HepG2 (cell line): ENCODE data around the gene SUPT4H1. TPM values are rescaled to one million over a fixed set of nuclear protein-coding genes. Genes with fewer than 3 reads are reported as not detected.

ENCODE experiments used
- ATF7-NPFF ChIP-seq: sonication (generic); formaldehyde crosslinking; IDR thresholded peaks from 2 replicates; pipeline ENCODE4 v1.8.1; 2023; ENCODE audit warnings: mild to moderate bottlenecking, low read depth, missing genetic modification reagents, moderate library complexity
- CSRNP1 ChIP-seq: sonication (generic); formaldehyde crosslinking; IDR thresholded peaks from 2 replicates; pipeline ENCODE4 v1.8.1; 2023; ENCODE audit warnings: mild to moderate bottlenecking, missing genetic modification reagents
- FOXA3 ChIP-seq: IDR thresholded peaks from 2 replicates; pipeline ENCODE4 v1.6.1; 2016; ENCODE audit warnings: missing genetic modification reagents, missing compliant biosample characterization
- HOXA3 ChIP-seq: sonication (generic); formaldehyde crosslinking; IDR thresholded peaks from 2 replicates; pipeline ENCODE4 v1.5.0; 2020; ENCODE audit warnings: missing genetic modification reagents
- KDM3A ChIP-seq: IDR thresholded peaks from 2 replicates; pipeline ENCODE4 v1.6.1; 2018; ENCODE audit warnings: low read depth, missing compliant biosample characterization
- NFYC ChIP-seq: IDR thresholded peaks from 2 replicates; pipeline ENCODE4 v1.6.1; 2016; ENCODE audit warnings: missing genetic modification reagents, missing compliant biosample characterization
- PCBP2 ChIP-seq: fragments of 200-400 bp; formaldehyde crosslinking; optimal IDR thresholded peaks from 2 replicates; pipeline ENCODE3; 2018; ENCODE audit warnings: low read length, low read depth; ENCODE audit not compliant: poor library complexity, severe bottlenecking
- SP4 ChIP-seq: sonication (generic); formaldehyde crosslinking; IDR thresholded peaks from 2 replicates; pipeline ENCODE4 v1.8.1; 2023; ENCODE audit warnings: mild to moderate bottlenecking, missing genetic modification reagents
- STAT6 ChIP-seq: sonication (generic); formaldehyde crosslinking; IDR thresholded peaks from 2 replicates; pipeline ENCODE4 v1.4.0; 2020; ENCODE audit warnings: missing genetic modification reagents, mild to moderate bottlenecking, borderline replicate concordance
- TBP ChIP-seq: sonication (generic); formaldehyde crosslinking; IDR thresholded peaks from 2 replicates; pipeline ENCODE4 v1.5.0; 2020; ENCODE audit warnings: missing genetic modification reagents
- TERF1 ChIP-seq: sonication (generic); formaldehyde crosslinking; IDR thresholded peaks from 2 replicates; pipeline ENCODE4 v1.8.0; 2022; ENCODE audit warnings: mild to moderate bottlenecking, missing genetic modification reagents, moderate library complexity
- ZFP37 ChIP-seq: sonication (generic); formaldehyde crosslinking; IDR thresholded peaks from 2 replicates; pipeline ENCODE4 v1.4.0; 2020; ENCODE audit warnings: missing genetic modification reagents, borderline replicate concordance
- ZNF121 ChIP-seq: sonication (generic); formaldehyde crosslinking; IDR thresholded peaks from 2 replicates; pipeline ENCODE4 v1.5.0; 2020; ENCODE audit warnings: mild to moderate bottlenecking, missing genetic modification reagents
- ZNF160 ChIP-seq: sonication (generic); formaldehyde crosslinking; IDR thresholded peaks from 2 replicates; pipeline ENCODE4 v1.8.0; 2022; ENCODE audit warnings: mild to moderate bottlenecking, inconsistent platforms, missing genetic modification reagents
- ZNF543 ChIP-seq: sonication (generic); formaldehyde crosslinking; IDR thresholded peaks from 2 replicates; pipeline ENCODE4 v1.4.0; 2020; ENCODE audit warnings: mild to moderate bottlenecking, missing genetic modification reagents
- ZNF672 ChIP-seq: sonication (generic); formaldehyde crosslinking; IDR thresholded peaks from 2 replicates; pipeline ENCODE4 v1.8.1; 2022; ENCODE audit warnings: missing genetic modification reagents
- ZNF766 ChIP-seq: sonication (generic); formaldehyde crosslinking; IDR thresholded peaks from 2 replicates; pipeline ENCODE4 v1.5.0; 2020; ENCODE audit warnings: missing genetic modification reagents, borderline replicate concordance
- ZNF773 ChIP-seq: sonication (generic); formaldehyde crosslinking; IDR thresholded peaks from 2 replicates; pipeline ENCODE4 v1.4.0; 2020; ENCODE audit warnings: missing genetic modification reagents, borderline replicate concordance
- ZNF790 ChIP-seq: sonication (generic); formaldehyde crosslinking; IDR thresholded peaks from 2 replicates; pipeline ENCODE4 v1.8.0; 2022; ENCODE audit warnings: missing genetic modification reagents, mild to moderate bottlenecking, borderline replicate concordance
- ZNF83 ChIP-seq: sonication (generic); formaldehyde crosslinking; IDR thresholded peaks from 2 replicates; pipeline ENCODE4 v1.4.0; 2020; ENCODE audit warnings: missing genetic modification reagents, mild to moderate bottlenecking, borderline replicate concordance
- ZNF839 ChIP-seq: sonication (generic); formaldehyde crosslinking; IDR thresholded peaks from 2 replicates; pipeline ENCODE4 v1.4.0; 2020; ENCODE audit warnings: missing genetic modification reagents, mild to moderate bottlenecking, borderline replicate concordance
- polyA plus RNA-seq, 8 experiments: library from polyadenylated mRNA; depleted of rRNA in 3 of 8; stranded (reverse) in 7 of 8; unstranded in 1 of 8; fragments of >200 nt; fragmentation: Illumina TruSeq in 4 of 8; extraction: Trizol in 4 of 8; gene quantifications; 2 replicates each; pipeline versions ENCODE4 v1.2.1 to v1.2.3, GENCODE V29; 2011 to 2016; ENCODE audit warnings: low read depth in 4 of 8, missing spikeins in 1 of 8, mixed read lengths in 1 of 8; ENCODE audit not compliant: insufficient read depth in 1 of 8
- total RNA-seq, 5 experiments: library from RNA; depleted of rRNA; stranded (reverse); fragments of >200 nt; fragmentation: Illumina TruSeq; extraction: Trizol; gene quantifications; 2 replicates each; pipeline ENCODE4 v1.2.3, GENCODE V29; 2016; ENCODE audit warnings: low read depth in 1 of 5

SUPT4H1 gene
- total and polyA plus RNA-seq, 2 of the 13 experiments (the other 11 are each of a cell fraction or from before 2014, with no cell fraction given): 155 to 244 TPM

GRCh38 chr17:58351831-58352595 lies at the start of gene SUPT4H1 (continued):
- TF ChIP-seq ZNF790 (CRISPR knock-in tag) (0 out of 2 replicates have a peak, but pooled peaks have one; percentile 27), ZNF766 (CRISPR knock-in tag) (peak; percentile 98), KDM3A (CRISPR knock-in tag) (peak; percentile 15; the same call in 1 of the 2 replicates), ZNF672 (CRISPR knock-in tag) (peak; percentile 83), TBP (CRISPR knock-in tag) (peak; percentile 86; the same call in 1 of the 2 replicates), STAT6 (peak; percentile 63; the same call in 1 of the 2 replicates), ZNF160 (CRISPR knock-in tag) (peak; percentile 91), ZNF83 (CRISPR knock-in tag) (no peak), PCBP2 (no peak), TERF1 (CRISPR knock-in tag) (no peak), ATF7-NPFF (CRISPR knock-in tag) (no peak; the same call in 1 of the 2 replicates), ZNF121 (peak; percentile 38; the same call in 1 of the 2 replicates), FOXA3 (peak; percentile 98), ZFP37 (peak; percentile 69), CSRNP1 (CRISPR knock-in tag) (peak; percentile 72; the same call in 1 of the 2 replicates), SP4 (peak; percentile 92), ZNF543 (peak; percentile 94), NFYC (CRISPR knock-in tag) (peak; percentile 45), HOXA3 (CRISPR knock-in tag) (peak; percentile 90), ZNF773 (no peak), ZNF839 (CRISPR knock-in tag) (0 out of 2 replicates have a peak, but pooled peaks have one; percentile 31)
